Keratinocyte (primary cell): ENCODE results near the gene JOSD1.

Experiments
- EZH2 ChIP-seq: IDR thresholded peaks from one replicate; pipeline ENCODE4 v1.6.1; 2012; ENCODE audit warnings: inconsistent platforms, mild to moderate bottlenecking, low read length, moderate library complexity
- TF ChIP-seq, protein P1 (sequence below), 3 experiments: IDR thresholded peaks in 1 of 3; conservative IDR thresholded peaks in 1 of 3; optimal IDR thresholded peaks in 1 of 3; 2 replicates in 2 of 3; 3 replicates in 1 of 3; pipeline versions ENCODE3 to v1.5.1; 2011; ENCODE audit warnings: low read length in 3 of 3, mild to moderate bottlenecking in 3 of 3, moderate library complexity in 2 of 3, control low read depth in 1 of 3, inconsistent platforms in 1 of 3; ENCODE audit not compliant: insufficient read depth in 2 of 3; ENCODE audit errors: extremely low read depth in 1 of 3

DNA sequence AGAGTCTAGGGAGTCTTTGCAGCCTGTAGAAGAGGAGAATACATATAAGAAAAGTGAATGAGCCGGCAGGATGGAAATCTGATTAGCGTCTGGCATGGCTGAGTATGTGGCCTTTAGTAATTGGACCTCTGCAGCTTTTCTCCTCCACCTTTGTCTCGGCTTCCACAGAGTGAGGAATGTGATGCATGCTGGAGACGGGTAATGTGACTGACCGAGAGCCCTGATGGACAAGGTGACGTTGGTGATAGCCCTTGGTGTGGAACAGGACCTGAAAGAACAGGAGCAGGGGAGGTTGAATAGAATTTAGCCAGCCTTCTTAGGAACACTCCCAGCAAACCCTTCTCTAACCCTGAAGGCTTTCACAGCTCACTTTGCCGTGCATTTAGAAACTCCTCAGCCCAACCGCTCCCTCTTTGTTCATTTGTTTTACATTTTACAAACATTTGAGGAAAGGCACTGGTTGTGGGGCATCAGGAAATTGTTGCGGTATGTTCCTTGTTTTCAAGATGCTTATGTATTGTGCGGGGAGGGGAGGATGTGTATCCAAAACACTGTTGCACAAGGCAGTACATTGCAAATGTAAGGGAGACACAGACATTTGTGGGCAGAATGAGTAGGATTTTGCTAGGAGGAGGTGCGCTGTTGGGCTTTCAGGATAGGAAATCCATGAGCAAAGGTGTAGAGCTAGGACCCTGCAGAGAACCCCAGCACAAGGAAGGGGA is 11.9 kb upstream of the JOSD1 start:
- TF ChIP-seq, protein P1, sequence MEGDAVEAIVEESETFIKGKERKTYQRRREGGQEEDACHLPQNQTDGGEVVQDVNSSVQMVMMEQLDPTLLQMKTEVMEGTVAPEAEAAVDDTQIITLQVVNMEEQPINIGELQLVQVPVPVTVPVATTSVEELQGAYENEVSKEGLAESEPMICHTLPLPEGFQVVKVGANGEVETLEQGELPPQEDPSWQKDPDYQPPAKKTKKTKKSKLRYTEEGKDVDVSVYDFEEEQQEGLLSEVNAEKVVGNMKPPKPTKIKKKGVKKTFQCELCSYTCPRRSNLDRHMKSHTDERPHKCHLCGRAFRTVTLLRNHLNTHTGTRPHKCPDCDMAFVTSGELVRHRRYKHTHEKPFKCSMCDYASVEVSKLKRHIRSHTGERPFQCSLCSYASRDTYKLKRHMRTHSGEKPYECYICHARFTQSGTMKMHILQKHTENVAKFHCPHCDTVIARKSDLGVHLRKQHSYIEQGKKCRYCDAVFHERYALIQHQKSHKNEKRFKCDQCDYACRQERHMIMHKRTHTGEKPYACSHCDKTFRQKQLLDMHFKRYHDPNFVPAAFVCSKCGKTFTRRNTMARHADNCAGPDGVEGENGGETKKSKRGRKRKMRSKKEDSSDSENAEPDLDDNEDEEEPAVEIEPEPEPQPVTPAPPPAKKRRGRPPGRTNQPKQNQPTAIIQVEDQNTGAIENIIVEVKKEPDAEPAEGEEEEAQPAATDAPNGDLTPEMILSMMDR (optimal IDR thresholded peaks at IDR 0.05 in 1 of 3, IDR thresholded peaks at IDR 0.05 in 1 of 3, conservative IDR thresholded peaks at IDR 0.05 in 1 of 3; ENCODE audit: extremely low read depth in 1 of 3, insufficient read depth in 2 of 3, low read length in 3 of 3) = no peak
- no peak for TF ChIP-seq EZH2
